Ecto neural progenitor cell (in vitro differentiated cells): Measurements from ENCODE around the gene NOS1.
"Not testable (repeated sequence)": the region's sequence is repeated elsewhere in the genome, so short reads cannot be mapped to it uniquely, and the experiment has no call there.

Source experiments
- DNase-seq: peaks from one replicate; pipeline ENCODE4 v3.0.0-alpha.2; 2018; ENCODE audit warnings: low spot score

Gene NOS1

GRCh38 chr12:117208811-117209455 lies 152.5 kb downstream of the NOS1 start:
- no peak for DNase-seq

- DNase-seq = no peak
Measured at GRCh38 chr12:117208206-117208605, 153.2 kb downstream of the NOS1 start.

GRCh38 chr12:117207675-117208074 lies 153.8 kb downstream of the NOS1 start:
- no peak for DNase-seq

- DNase-seq = no peak
Measured at GRCh38 chr12:117202556-117202955, 158.9 kb downstream of the NOS1 start.

GRCh38 chr12:117202033-117202432 lies 159.4 kb downstream of the NOS1 start:
- DNase-seq = no peak

- not testable (repeated sequence) for DNase-seq
Measured at GRCh38 chr12:117199956-117200744, 161.3 kb downstream of the NOS1 start.

- DNase-seq = not testable (repeated sequence)
Measured at GRCh38 chr12:117196334-117196733, 165.1 kb downstream of the NOS1 start.

GRCh38 chr12:117195027-117195426 lies 166.4 kb downstream of the NOS1 start:
- not testable (repeated sequence) for DNase-seq

GRCh38 chr12:117193903-117194302 lies 167.5 kb downstream of the NOS1 start:
- no peak for DNase-seq

GRCh38 chr12:117192581-117192980 lies 168.8 kb downstream of the NOS1 start:
- not testable (repeated sequence) for DNase-seq

- peak; percentile 50 for DNase-seq
Measured at GRCh38 chr12:117192057-117192456, 169.4 kb downstream of the NOS1 start.

- DNase-seq = peak; percentile 98
Measured at GRCh38 chr12:117190210-117190781, 171.1 kb downstream of the NOS1 start, which contains the start of gene FBXO21. FBXO21 (minus strand) TSS chr12:117190470; CDS start chr12:117190456, 14 bp downstream.

GRCh38 chr12:117189725-117190209 lies 171.7 kb downstream of the NOS1 start:
- DNase-seq = peak; percentile 76

- peak; percentile 58 for DNase-seq
Measured at GRCh38 chr12:117188961-117189724, 172.3 kb downstream of the NOS1 start.

- no peak for DNase-seq
Measured at GRCh38 chr12:117188121-117188665, 173.2 kb downstream of the NOS1 start.

- no peak for DNase-seq
Measured at GRCh38 chr12:117187421-117187820, 174.0 kb downstream of the NOS1 start.

- DNase-seq = no peak
Measured at GRCh38 chr12:117182866-117183265, 178.6 kb downstream of the NOS1 start.

- DNase-seq = not testable (repeated sequence)
Measured at GRCh38 chr12:117181468-117181843, 180.0 kb downstream of the NOS1 start.

GRCh38 chr12:117180758-117181467 lies 180.5 kb downstream of the NOS1 start:
- DNase-seq = no peak

GRCh38 chr12:117178745-117179144 lies 182.7 kb downstream of the NOS1 start:
- no peak for DNase-seq

GRCh38 chr12:117178301-117178700 lies 183.1 kb downstream of the NOS1 start:
- no peak for DNase-seq
